Caco-2 (cell line): Measurements from ENCODE around the gene NMT2. TPM values are rescaled to one million over a fixed set of nuclear protein-coding genes. Genes with fewer than 3 reads are reported as not detected.
"Not testable (repeated sequence)": the region's sequence is repeated elsewhere in the genome, so short reads cannot be mapped to it uniquely, and the experiment has no call there.

ENCODE experiments used
- BruUV-seq: library from RNA; stranded (reverse); fragments of 400-500 nt; replicated peaks from 2 replicates; lab custom pipeline; 2021; lab: Mats Ljungman, UMichigan
- CTCF ChIA-PET: fragments of 300-600 bp; sonication (Branson Sonifier 250); formaldehyde crosslinking; loops from one replicate; lab custom pipeline; 2022; ENCODE audit warnings: antibody characterized with exemption; lab: Charles Lee
- POLR2A ChIA-PET: fragments of 300-600 bp; sonication (Branson Sonifier 250); formaldehyde crosslinking; loops from one replicate; lab custom pipeline; 2022; ENCODE audit warnings: antibody characterized with exemption; lab: Charles Lee
- DNase-seq, 2 experiments: peaks; one replicate each; pipeline versions ENCODE4 v3.0.0 to v3.0.0-alpha.2; 2020 to 2022
- H3K27me3 ChIP-seq: replicated peaks from 2 replicates; pipeline ENCODE4 v1.6.0; 2011; ENCODE audit warnings: low read length; ENCODE audit not compliant: control insufficient read depth, insufficient read depth
- H3K36me3 ChIP-seq: 2 replicates; pipeline ENCODE4 v1.5.1; 2011; ENCODE audit warnings: low read length; ENCODE audit not compliant: control insufficient read depth, insufficient read depth
- H3K4me1 ChIP-seq: fragments of 250-450 bp; sonication (Bioruptor Pico); 2 replicates; pipeline ENCODE4 v1.5.1; 2020; ENCODE audit warnings: mild to moderate bottlenecking
- H3K4me3 ChIP-seq: 2 replicates; pipeline ENCODE4 v1.5.1; 2011; ENCODE audit warnings: low read depth, mild to moderate bottlenecking, control low read depth, low read length
- H3K9me3 ChIP-seq: fragments of 250-450 bp; sonication (Bioruptor Pico); 2 replicates; pipeline ENCODE4 v1.5.1; 2020; ENCODE audit warnings: mild to moderate bottlenecking, moderate library complexity
- H3K27ac Mint-ChIP-seq: one replicate; pipeline ENCODE4 v1.8.0; 2022; ENCODE audit warnings: mixed read lengths; ENCODE audit not compliant: unreplicated experiment
- H3K27me3 Mint-ChIP-seq: one replicate; pipeline ENCODE4 v1.8.0; 2022; ENCODE audit warnings: mixed read lengths; ENCODE audit not compliant: insufficient read depth, unreplicated experiment
- H3K36me3 Mint-ChIP-seq: one replicate; pipeline ENCODE4 v1.8.0; 2022; ENCODE audit warnings: mild to moderate bottlenecking, mixed read lengths; ENCODE audit not compliant: insufficient read depth, unreplicated experiment
- H3K4me1 Mint-ChIP-seq: one replicate; pipeline ENCODE4 v1.8.0; 2022; ENCODE audit warnings: low read depth, mixed read lengths; ENCODE audit not compliant: unreplicated experiment
- H3K4me3 Mint-ChIP-seq: one replicate; pipeline ENCODE4 v1.8.0; 2022; ENCODE audit warnings: mild to moderate bottlenecking, moderate library complexity, mixed read lengths; ENCODE audit not compliant: unreplicated experiment
- H3K9me3 Mint-ChIP-seq: one replicate; pipeline ENCODE4 v1.8.0; 2022; ENCODE audit warnings: mixed read lengths; ENCODE audit not compliant: unreplicated experiment
- CTCF ChIP-seq, 2 experiments: fragments of 200-600 bp in 1 of 2; IDR thresholded peaks; 1 replicate in 1 of 2; 2 replicates in 1 of 2; pipeline versions ENCODE4 v1.5.1 to v1.8.0; 2011 to 2022; ENCODE audit warnings: antibody characterized with exemption in 1 of 2, control low read depth in 1 of 2, inconsistent platforms in 1 of 2, low read depth in 1 of 2, low read length in 1 of 2, mild to moderate bottlenecking in 1 of 2, moderate library complexity in 1 of 2; ENCODE audit not compliant: insufficient read depth in 1 of 2, severe bottlenecking in 1 of 2, unreplicated experiment in 1 of 2
- intact Hi-C: fragments of 100-400 bp; cut with micrococcal nuclease; formaldehyde crosslinking; loops from one replicate; pipeline ENCODE4 v1.10.0; 2022; ENCODE audit not compliant: unreplicated experiment
- total RNA-seq: library from RNA; stranded (reverse); gene quantifications from 2 replicates; pipeline ENCODE4 v1.2.3, GENCODE V29; 2022

The NMT2 gene
- total RNA-seq, 1 experiment from 2014 or later, result 28.1 TPM

GRCh38 chr10:15202639-15203038, 34.1 kb upstream of the NMT2 start:
- no peaks in the 10 kb centered on the region for H3K27me3 ChIP-seq
- H3K9me3 Mint-ChIP-seq, result peaks cover 11% of the 10 kb centered on the region
- POLR2A ChIA-PET, result no interaction called here
- H3K36me3 ChIP-seq, result no peaks in the 10 kb centered on the region
- no peaks in the 10 kb centered on the region for H3K27me3 Mint-ChIP-seq
- peak overlapping the region; percentile 86 for H3K27ac Mint-ChIP-seq
- no peak overlapping the region for H3K4me3 Mint-ChIP-seq
- peaks cover 28% of the 10 kb centered on the region for H3K4me1 ChIP-seq
- no peak overlapping the region for H3K4me3 ChIP-seq
- DNase-seq, result no peak
- peaks cover 30% of the 10 kb centered on the region for H3K4me1 Mint-ChIP-seq
- no TSS peak for BruUV-seq
- H3K36me3 Mint-ChIP-seq, result peaks cover 12% of the 10 kb centered on the region
- no peak for TF ChIP-seq CTCF (IDR thresholded peaks at IDR 0.05; ENCODE audit: insufficient read depth in 1 of 2, low read depth in 1 of 2, low read length in 1 of 2, severe bottlenecking in 1 of 2, unreplicated experiment in 1 of 2)
- CTCF ChIA-PET, result no interaction called here
- peaks cover 5% of the 10 kb centered on the region; the same call in 1 of the 2 replicates for H3K9me3 ChIP-seq
- intact Hi-C loops, result no loop called here

GRCh38 chr10:15202301-15202621, 33.8 kb upstream of the NMT2 start:
- H3K27me3 Mint-ChIP-seq, CTCF ChIA-PET, intact Hi-C loops, H3K4me3 Mint-ChIP-seq, H3K9me3 ChIP-seq, H3K36me3 ChIP-seq, DNase-seq, BruUV-seq, H3K27me3 ChIP-seq, H3K4me3 ChIP-seq, POLR2A ChIA-PET: not testable (repeated sequence)
- H3K4me1 Mint-ChIP-seq, result peaks cover 30% of the 10 kb centered on the region
- H3K9me3 Mint-ChIP-seq, result peaks cover 11% of the 10 kb centered on the region
- H3K27ac Mint-ChIP-seq, result peak overlapping the region; percentile 86
- H3K36me3 Mint-ChIP-seq, result peaks cover 12% of the 10 kb centered on the region
- peaks cover 28% of the 10 kb centered on the region for H3K4me1 ChIP-seq

- no TSS peak for BruUV-seq
- no peak for TF ChIP-seq CTCF (IDR thresholded peaks at IDR 0.05; ENCODE audit: insufficient read depth in 1 of 2, low read depth in 1 of 2, low read length in 1 of 2, severe bottlenecking in 1 of 2, unreplicated experiment in 1 of 2)
- peaks cover 14% of the 10 kb centered on the region for H3K9me3 Mint-ChIP-seq
- ChIA-PET POLR2A (no interaction called here), CTCF (no interaction called here)
- Histone ChIP-seq H3K36me3 (no peaks in the 10 kb centered on the region), H3K4me1 (peaks cover 28% of the 10 kb centered on the region), H3K27me3 (no peaks in the 10 kb centered on the region), H3K4me3 (no peak overlapping the region), H3K9me3 (peaks cover 5% of the 10 kb centered on the region; the same call in 1 of the 2 replicates)
- H3K4me1 Mint-ChIP-seq, result peaks cover 29% of the 10 kb centered on the region
- no peaks in the 10 kb centered on the region for H3K27me3 Mint-ChIP-seq
- no peak overlapping the region for H3K4me3 Mint-ChIP-seq
- peaks cover 11% of the 10 kb centered on the region for H3K36me3 Mint-ChIP-seq
- DNase-seq, result no peak
- intact Hi-C loops, result loop anchor here (2.0 kb wide), 1 partner anchor 33 kb away; the partner anchor contains the start of gene NMT2
- H3K27ac Mint-ChIP-seq, result peak overlapping the region; percentile 86
Measured at GRCh38 chr10:15201589-15202300, 33.3 kb upstream of the NMT2 start.
